HG03575 (cell line): Measurements from ENCODE around the gene GALNT12.

Experiments
- ATAC-seq: cut with Tn5 transposase; IDR thresholded peaks from one replicate; pipeline ENCODE4 v1.9.1; 2021; ENCODE audit not compliant: unreplicated experiment, insufficient number of reproducible peaks, low FRiP score; ENCODE audit errors: extremely low read depth

Gene GALNT12

GRCh38 chr9:98822661-98823060 lies 15.2 kb downstream of the GALNT12 start:
- no peak for ATAC-seq

GRCh38 chr9:98823666-98824334 lies 16.3 kb downstream of the GALNT12 start:
- ATAC-seq = no peak

DNA sequence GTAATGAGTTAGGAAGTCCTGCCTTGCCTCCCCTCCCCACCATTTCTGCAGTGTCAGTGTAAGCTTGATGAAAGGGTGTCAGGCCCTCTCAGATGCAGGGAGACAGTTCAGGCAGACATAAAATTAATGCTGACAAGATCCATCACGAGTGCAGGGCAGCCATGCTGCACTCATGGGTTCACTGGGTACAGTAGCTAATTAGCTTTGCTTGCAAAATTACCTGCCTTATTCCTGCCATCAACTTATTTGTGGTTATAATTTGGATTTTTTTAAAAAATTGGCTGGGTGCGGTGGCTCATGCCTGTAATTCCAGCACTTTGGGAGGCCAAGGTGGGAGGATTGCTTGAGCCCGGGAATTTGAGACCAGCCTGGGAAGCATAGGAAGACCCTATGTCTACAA lies 17.9 kb downstream of the GALNT12 start:
- no peak for ATAC-seq

GRCh38 chr9:98826716-98827115 lies 19.2 kb downstream of the GALNT12 start:
- ATAC-seq = no peak

GRCh38 chr9:98829766-98830165 lies 22.3 kb downstream of the GALNT12 start:
- ATAC-seq = no peak

- no peak for ATAC-seq
These were observed 23.1 kb downstream of the GALNT12 start for GRCh38 chr9:98830554-98830953.

- no peak for ATAC-seq
These were observed 24.2 kb downstream of the GALNT12 start for GRCh38 chr9:98831696-98832095.

GRCh38 chr9:98832768-98833089 lies 25.3 kb downstream of the GALNT12 start:
- ATAC-seq = no peak

DNA sequence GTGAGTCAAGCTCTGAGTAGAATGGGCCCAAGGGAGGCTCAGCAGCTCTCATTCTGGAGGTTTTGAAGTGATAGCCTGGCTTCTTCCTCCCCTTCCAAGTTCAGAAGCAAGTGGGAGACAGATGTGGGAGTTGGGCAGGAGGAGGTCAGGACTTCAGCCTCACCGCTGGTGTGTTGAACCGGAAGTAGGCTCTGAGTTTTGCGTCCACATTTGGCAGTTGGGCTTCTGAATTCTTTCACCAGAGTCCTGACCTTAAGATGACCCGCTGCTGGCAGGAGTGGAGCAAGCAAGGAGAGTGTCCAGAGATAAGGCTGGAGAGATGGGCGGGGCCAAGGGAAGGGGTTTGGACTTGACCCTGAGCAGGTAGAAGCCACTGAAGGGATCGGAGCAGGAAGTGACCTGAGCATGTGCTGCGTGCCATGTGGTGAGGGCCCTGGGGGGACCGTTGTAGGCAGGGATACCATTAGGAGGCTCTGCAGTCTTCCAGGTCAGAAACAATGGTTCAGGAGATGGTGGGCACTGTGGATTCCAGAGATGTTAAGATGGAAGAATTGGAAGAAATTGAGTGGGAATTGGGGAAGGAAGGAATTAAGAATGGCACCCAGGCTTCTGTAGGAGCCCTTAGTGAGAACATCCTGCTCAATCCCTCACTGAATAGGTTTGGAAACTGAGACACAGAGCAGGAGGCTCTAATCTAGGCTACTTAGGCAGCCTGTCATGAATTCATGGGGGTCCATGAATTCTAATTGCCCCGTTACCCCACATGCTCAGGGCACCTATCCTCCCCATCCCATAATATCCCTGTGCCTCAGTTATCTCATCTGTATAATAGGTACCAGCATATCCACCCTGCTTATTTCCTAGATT lies 25.9 kb downstream of the GALNT12 start:
- no peak for ATAC-seq

DNA sequence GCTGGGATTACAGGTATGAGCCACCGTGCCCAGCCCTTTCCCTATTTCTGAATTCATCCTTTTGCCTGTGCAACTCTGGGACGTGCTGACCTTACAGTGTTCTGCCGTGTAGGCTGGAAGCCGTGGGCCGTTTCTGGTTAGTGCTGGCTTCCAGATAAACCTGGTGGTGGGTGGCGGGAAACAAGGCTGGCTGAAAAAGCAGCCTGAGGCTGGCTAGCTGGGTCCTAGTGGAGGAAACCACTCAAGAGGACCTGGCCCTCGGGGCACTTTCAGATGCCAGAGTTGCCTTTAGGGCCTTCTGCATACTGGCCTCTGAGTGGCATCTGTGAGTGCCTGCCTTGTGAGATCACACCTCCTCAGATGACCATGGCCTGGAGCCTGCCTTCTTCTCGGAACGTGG lies 26.9 kb downstream of the GALNT12 start:
- ATAC-seq = no peak

DNA sequence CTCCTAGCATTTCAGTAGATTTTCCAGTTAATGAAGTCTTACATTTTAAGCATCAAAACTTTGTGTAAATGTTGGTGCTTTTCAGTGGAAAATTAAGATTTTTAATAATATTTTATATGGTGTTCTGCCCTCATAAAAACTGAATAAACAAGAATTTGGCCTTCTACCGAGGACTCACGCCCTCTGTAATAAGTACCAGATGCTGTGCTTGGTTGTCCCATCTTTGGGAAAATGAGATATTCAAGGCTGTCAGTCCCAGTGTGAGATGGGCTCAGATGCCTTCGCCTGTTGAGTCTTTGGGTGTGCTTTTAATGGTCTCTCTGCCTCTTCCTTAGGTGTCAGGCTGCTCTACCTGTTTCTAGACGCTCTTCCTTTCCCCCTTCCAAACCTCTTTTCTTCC lies 28.7 kb downstream of the GALNT12 start:
- no peak for ATAC-seq

DNA sequence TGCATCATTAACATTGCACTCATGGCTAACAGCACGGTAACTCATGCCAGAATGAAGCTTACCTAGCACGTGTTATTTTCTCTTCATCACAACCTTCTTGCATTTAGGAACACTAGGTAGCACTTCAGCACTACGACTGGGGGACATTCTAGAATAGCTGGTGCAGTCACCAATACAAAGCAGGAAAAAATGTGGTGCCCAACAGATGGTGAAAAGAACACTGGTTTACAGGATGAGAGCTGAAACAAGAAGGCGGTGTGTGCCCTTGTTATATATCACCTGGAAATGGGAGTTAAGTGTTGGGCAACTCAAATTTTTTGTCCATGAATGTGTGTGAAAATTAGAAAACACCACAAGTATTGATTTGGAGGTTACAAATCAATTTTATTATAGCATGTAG lies 30.0 kb downstream of the GALNT12 start:
- ATAC-seq = no peak

DNA sequence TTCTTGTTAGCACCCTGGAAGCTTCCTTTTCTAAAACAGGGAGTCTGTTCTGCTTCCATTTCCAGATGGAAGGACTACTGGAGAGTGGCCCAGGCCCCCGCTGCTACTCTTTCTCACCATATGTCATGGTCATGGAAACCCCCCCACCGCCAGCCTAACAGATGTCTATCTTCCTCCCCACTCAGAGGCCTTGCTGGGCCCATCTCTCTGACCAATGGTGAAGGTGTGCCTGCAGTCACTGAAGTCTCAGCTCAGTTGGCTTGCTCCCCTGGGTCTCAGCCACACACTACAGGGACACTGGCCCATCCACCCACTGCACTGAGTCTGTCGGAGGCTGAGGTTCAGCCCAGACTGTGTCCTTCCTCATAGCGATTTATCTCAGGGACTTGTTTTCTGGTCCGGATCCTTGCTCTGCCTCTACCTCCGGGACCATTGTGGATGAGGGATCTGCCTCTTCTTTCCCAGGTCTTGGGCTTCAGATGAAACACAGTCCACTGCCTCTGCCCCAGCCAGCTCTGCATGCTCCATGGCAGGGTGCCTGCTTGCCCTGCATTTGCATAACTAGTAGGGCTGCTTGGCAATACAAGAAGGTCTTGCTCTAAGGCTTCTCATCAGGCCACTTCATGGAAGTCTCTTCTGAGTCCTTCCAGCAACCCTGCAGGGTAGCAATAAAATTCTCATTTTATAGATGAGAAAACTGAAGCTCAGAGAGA lies 30.8 kb downstream of the GALNT12 start:
- ATAC-seq = no peak

DNA sequence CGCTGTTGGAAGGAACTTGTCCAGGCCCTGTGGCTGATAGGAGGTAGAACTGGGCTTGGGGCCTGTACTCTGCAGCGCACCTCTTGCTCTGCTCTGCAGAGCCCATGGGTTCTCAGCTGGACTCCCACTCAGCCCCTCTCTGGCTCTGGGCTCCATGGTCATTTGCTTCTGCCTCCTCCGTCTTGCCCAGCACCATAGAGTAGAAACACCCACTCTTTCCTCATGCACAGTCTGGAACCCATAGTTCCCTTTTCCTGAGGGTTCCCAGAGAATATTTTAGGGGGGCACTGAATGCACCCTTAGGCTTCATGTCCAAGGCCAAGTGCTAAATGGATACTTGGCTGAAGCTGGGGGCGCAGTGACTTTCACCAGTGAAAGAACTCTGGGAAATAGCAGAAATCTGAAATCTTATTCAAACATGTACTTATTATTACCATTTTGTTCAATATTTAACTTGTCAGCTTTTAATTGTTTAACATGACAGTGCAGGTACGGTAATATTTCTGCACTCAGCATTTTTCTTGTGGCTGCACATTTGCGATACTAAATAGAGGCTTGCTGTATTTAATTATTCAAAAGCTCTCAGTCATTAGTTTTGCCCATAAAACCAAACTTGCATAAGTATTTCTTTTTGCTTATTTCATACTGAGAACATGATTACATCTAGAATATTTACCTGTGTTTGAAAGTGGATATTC lies 31.5 kb downstream of the GALNT12 start:
- no peak for ATAC-seq

DNA sequence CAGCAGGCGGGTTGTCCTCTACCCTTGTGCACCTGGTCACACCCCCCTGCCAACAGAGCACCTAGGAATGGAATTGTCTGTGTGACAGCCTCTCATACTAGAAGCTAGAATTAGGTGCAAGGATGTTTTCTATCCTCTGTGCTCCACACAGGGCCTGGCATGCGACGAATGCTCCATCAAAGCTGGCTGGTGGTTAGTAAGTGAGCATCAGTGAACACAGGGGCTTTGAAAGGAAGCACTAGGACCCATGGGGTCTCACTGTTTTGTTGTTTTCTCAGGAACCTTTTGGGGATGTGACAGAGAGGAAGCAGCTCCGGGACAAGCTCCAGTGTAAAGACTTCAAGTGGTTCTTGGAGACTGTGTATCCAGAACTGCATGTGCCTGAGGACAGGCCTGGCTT lies 32.3 kb downstream of the GALNT12 start:
- ATAC-seq = no peak

GRCh38 chr9:98842510-98842909 lies 35.0 kb downstream of the GALNT12 start:
- ATAC-seq = no peak

GRCh38 chr9:98846081-98846480 lies 38.6 kb downstream of the GALNT12 start:
- ATAC-seq = no peak

DNA sequence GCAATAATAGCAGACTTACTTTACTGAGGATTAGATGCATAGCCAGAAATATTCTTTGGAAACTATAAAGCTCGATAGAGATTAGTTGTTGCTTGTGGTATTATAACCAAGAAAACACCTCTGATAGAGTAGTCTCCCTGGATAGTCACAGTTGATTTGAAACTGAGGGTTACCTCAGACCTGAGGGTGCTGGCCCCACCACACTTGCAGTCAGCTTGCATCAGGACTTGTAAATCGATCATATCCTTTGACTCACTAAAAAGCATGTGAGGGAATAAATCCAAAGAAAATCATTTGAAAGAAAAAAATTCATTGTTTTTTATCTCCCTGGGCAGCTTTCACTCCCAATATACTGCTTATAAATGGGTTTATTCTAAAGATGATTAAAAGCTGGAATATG lies 39.4 kb downstream of the GALNT12 start:
- no peak for ATAC-seq

DNA sequence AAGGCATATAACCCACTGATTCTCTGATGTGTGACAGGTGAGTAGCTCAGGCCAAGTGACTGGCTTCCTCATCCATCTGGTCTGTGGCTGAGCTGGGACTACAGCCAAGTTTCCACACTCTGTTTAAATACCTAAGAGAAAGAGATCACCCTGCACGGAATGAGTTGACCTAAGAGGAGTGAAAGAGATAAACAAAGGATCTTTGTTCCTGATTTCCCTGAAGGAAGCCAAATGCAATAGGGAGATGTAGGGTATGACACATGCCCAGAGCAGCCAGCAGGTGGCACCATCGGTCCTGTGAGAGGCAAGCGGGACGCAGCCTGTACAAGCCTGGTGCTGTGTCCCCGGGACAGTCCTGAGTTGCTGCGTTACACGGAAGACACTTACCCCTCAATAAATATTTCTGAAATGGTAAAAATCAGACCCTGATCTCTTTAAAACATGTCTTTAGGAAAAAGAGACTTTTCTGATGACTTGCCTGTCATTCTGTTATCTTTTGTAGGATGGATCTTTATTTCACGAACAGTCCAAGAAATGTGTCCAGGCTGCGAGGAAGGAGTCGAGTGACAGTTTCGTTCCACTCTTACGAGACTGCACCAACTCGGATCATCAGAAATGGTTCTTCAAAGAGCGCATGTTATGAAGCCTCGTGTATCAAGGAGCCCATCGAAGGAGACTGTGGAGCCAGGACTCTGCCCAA lies 41.1 kb downstream of the GALNT12 start:
- ATAC-seq = peak; percentile 74
